Fibroblast of skin of right quadriceps (primary cell): ENCODE results near the gene PLEKHO1.
"Not testable (repeated sequence)": the region's sequence is repeated elsewhere in the genome, so short reads cannot be mapped to it uniquely, and the experiment has no call there.

ENCODE experiments used
- DNase-seq: peaks from one replicate; pipeline ENCODE4 v3.0.0-alpha.2; 2013

The PLEKHO1 gene

DNA sequence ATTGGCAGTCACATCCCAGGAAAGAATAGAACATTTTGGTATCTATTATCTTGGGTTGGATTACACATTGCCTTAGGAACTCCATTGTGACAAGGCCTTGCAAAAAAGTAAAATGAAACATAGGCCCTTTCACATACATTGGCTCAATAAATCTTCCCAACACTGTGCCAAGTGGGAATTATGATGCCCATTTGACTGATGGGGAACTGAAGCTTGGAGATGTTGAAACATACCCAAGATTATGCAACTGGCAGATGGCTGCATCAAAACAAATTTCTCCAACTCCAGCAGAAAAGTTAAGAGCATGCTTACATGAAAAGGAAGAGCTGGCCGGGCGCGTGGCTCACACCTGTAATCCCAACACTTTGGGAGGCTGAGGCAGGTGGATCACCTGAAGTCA, 26.9 kb downstream of the PLEKHO1 start:
- DNase-seq: no peak

- no peak for DNase-seq
Observed at GRCh38 chr1:150178548-150178947, 28.8 kb downstream of the PLEKHO1 start.

- DNase-seq: no peak
Observed at GRCh38 chr1:150179867-150180266, 30.2 kb downstream of the PLEKHO1 start.

DNA sequence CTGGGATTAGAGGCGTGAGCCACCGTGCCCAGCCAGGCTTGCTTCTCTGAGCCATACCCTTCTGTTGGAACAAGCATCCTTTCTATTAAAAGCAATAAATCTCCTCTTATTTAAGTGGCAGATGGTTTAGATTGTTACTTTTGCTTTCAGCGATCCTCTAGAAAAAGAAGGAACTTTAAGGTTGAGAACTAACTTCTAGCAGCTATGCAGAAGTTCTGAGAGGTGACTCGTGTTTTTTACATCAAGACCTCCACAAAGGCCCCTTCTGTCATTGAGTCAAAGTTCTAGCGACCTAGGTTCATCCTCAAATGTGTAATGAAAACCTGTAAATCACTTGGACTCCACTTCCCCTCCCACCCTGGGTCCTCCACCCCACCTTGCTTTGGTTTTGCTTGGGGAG, 30.8 kb downstream of the PLEKHO1 start:
- no peak for DNase-seq

DNA sequence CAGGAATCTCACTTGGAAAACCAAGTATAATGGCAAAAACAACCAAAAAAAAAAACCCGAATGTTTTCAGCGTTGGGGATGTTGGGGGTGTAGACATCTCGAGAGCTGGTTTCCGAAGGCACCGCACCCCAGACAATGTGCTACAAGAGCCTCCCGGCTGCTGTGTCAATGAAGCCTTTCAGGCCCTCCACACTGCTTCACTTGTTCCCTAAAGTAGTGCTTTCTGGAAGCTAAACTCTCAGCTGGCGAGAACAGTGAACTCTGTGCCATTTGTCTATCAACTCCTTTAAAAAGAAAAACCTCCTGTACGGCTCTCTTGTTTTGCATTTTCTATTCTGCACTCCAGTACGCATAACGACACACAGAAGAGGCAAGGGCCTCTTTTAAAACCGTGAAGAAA, 32.5 kb downstream of the PLEKHO1 start:
- DNase-seq: no peak

DNA sequence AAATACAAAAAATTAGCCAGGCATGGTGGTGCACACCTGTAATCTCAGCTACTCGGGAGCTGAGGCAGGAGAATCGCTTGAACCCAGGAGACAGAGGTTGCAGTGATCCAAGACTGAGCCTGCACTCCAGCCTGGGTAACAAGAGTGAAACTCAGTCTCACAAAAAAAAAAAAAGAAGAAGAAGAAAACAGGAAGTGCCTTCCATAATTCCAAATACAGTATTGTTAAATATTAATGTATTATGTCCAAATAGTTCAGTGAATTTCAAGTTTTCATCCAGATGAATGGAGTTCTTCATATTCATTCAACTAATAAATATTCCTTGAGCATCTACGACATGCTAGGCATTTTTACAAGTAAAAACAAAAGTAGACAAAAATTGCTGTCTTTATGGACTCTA, 33.3 kb downstream of the PLEKHO1 start:
- no peak for DNase-seq

DNA sequence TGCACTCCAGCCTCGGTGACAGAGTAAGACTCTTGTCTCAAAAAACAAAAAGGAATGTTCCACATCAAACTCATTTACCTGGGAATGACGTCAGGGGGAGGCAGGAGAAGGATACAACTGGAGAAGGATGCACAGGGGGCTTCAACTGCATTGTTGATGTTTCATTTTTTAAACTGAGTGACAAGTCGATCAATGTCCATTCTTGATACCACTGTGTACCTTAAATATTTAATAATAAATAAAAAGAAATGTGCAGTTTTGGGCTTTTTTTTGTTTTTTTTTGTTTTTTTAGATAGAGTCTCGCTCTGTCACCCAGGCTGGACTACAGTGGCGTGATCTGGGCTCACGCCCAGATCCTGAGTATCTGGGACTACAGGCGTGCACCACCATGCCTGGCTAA, 35.8 kb downstream of the PLEKHO1 start:
- DNase-seq: no peak

DNA sequence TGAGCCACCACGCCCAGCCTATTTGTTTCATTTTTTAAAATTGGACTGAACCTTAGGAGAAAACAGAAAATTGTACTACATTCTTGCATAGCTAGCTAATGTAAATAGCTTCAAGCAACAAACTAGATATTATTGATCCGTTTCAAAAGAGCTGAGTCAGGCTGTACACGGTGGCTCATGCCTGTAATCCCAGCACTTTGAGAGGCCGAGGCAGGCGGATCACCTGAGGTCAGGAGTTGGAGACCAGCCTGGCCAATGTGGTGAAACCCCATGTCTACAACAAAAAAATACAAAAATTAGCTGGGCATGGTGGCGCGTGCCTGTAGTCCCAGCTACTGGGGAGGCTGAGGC, 36.7 kb downstream of the PLEKHO1 start:
- not testable (repeated sequence) for DNase-seq

DNA sequence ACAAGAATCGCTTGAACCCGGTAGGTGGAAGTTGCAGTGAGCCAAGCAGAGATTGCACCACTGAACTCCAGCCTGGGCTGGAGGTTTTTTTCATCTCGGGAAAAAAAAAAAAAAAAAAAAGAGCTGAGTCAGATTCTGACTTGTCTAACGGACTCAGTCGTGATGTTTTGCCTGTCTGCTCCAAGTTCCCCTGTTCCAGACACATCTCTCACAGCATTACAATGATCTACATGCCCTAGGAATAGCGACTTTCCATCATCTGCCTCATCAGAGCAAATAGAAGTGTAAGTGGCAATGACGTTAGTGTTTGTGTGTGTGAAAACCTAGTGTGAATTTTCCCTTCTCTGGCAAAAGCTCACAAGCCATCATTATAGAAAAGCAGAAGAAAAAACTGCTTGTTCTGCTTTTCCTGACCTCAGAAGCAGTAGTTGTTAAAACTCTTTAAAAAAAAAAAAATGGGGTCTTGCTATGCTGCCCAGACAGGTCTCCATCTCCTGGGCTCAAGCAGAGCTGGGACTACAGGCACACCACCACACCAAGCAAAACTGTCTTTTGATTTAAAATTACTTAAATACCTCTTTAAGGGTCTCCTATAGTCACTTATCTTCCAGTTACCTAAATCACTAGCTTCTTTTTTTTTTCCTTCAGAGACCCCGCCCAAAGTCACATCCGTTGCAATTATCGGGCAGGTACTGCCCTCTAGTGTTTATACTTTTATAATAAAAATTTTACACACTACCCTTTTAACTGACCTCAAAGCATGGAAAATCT, 37.3 kb downstream of the PLEKHO1 start:
- peak; percentile 66 for DNase-seq

- DNase-seq: no peak
Observed at GRCh38 chr1:150187560-150187931, 37.8 kb downstream of the PLEKHO1 start.

GRCh38 chr1:150192012-150192411, 42.3 kb downstream of the PLEKHO1 start:
- DNase-seq: peak; percentile 89

DNA sequence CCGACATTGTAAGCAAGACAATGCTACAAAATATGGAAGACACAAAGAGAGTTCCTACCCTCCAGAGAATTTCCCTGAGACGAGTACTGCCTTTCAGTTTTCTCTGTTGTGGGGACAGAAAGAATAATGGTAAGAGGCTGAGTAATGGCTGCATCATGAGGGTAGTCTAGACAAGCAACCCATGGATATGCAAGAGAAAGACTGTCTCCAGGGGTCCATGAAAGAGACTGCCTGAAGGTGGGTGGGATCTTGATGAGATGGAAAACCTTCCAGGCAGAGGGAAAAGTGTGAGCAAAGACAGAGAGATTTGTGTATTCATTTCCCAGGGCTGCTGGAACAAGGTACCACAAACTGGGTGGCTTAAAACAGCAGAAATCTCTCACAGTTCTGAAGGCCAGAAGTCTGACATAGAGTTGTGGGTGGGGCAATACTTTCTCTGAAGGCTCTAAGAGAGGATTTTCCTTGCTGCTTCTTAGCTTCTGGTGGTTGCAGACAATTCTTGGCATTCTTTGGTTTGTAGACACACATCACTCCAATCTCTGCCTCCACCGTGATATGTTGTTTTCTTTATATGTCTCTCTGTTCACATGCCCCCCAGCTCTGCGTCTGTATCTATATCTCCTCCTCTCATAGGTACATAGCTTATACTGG, 44.8 kb downstream of the PLEKHO1 start:
- peak; percentile 73 for DNase-seq

DNA sequence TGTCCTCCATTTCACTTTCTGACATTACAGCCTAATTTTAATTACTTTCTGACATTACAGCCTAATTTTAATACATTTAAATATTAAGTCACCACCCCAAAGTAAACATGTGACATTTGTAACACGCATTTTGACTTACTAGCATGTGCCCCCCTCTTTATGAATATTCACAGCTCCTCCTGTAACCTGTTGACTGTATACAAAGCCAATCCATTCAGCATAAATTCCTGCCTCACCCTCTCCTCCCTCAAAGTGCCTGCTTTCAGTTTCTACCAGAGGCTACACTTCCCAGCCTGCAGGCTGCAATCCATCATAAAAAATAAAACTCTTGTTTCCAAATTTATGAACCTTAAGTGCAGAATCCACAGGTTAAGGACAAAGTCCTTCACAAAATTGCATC, 46.7 kb downstream of the PLEKHO1 start:
- DNase-seq: no peak

- no peak for DNase-seq
Observed at GRCh38 chr1:150207281-150207971, 57.7 kb downstream of the PLEKHO1 start.

DNA sequence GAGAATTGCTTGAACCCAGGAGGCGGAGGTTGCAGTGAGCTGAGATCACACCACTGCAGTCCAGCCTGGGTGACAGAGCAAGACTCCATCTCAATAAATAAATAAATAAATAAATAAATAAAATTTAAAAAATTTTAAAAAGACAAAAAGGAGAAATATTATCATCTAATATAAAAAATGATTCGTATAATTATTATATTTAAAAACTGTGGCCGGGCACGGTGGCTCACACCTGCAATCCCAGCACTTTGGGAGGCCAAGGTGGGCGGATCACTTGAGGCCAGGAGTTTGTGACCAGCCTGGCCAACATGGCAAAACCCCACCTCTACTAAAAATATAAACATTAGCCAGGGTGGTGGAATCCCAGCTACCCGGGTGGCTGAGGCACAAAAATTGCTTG, 58.7 kb downstream of the PLEKHO1 start:
- DNase-seq: not testable (repeated sequence)
